ENCODE data around the gene S100A14. TPM values are rescaled to one million over a fixed set of nuclear protein-coding genes. Genes with fewer than 3 reads are reported as not detected.
A peak's percentile ranks its signal among the peaks of the same experiment; 100 is the strongest.
"Not testable (repeated sequence)": the region's sequence is repeated elsewhere in the genome, so short reads cannot be mapped to it uniquely, and the experiment has no call there.

S100A14 gene
- total RNA-seq, 1 experiment from 2014 or later: not detected

- Histone ChIP-seq H3K27ac (ENCODE audit: low read length) (no peak overlapping the region), H3K4me2 (ENCODE audit: low read depth, low read length, poor library complexity, severe bottlenecking) (no peak overlapping the region), H2AFZ (ENCODE audit: low read length) (no peak overlapping the region), H3K79me2 (ENCODE audit: low read length) (no peaks in the 10 kb centered on the region), H3K9me3 (ENCODE audit: low read length) (no peaks in the 10 kb centered on the region), H3K9me2 (replicated peaks; ENCODE audit: insufficient read depth, low read length) (no peaks in the 10 kb centered on the region), H3K4me3 (ENCODE audit: low read length) (no peak overlapping the region), H3K4me1 (ENCODE audit: low read length) (no peaks in the 10 kb centered on the region), H3K36me3 (ENCODE audit: insufficient read depth, low read length) (no peaks in the 10 kb centered on the region), H3K27me3 (ENCODE audit: low read length) (no peaks in the 10 kb centered on the region), H3K9ac (ENCODE audit: low read length) (no peak overlapping the region), H4K20me1 (ENCODE audit: insufficient read depth, low read depth, low read length) (no peaks in the 10 kb centered on the region)
- DNase-seq: no peak
Observed at GRCh38 chr1:153586347-153586746, 29.8 kb downstream of the S100A14 start.

DNA sequence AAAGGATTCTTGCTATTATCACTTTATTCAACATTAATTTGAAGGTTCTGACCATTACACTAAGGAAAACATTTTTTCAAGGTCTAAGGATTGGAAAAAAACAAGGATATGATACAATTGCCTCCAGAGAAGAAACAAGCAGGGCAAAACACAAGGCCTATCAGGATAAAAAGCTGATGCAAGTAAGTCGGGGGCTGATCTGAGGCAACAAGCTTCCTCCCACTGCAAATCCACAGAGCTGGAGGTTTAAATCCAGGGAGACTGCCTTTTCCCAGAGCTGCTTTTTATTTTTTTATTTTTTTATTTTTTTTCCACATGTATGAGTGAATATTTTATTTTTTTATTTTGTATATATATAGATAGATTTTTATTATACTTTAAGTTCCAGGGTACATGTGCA lies 31.1 kb downstream of the S100A14 start:
- Histone ChIP-seq H3K36me3 (ENCODE audit: insufficient read depth, low read length) (no peaks in the 10 kb centered on the region), H3K4me2 (ENCODE audit: low read depth, low read length, poor library complexity, severe bottlenecking) (no peak overlapping the region), H3K4me3 (ENCODE audit: low read length) (no peak overlapping the region)

GRCh38 chr1:153583976-153584375 lies 32.1 kb downstream of the S100A14 start:
- DNase-seq: no peak
- H3K27me3 ChIP-seq (ENCODE audit: low read length): no peaks in the 10 kb centered on the region
- H3K9me3 ChIP-seq (ENCODE audit: low read length): no peaks in the 10 kb centered on the region
- H3K9ac ChIP-seq (ENCODE audit: low read length): no peak overlapping the region
- H3K27ac ChIP-seq (ENCODE audit: low read length): no peak overlapping the region
- no peaks in the 10 kb centered on the region for H3K4me1 ChIP-seq (ENCODE audit: low read length)
- H4K20me1 ChIP-seq (ENCODE audit: insufficient read depth, low read depth, low read length): no peaks in the 10 kb centered on the region
- no peaks in the 10 kb centered on the region for H3K36me3 ChIP-seq (ENCODE audit: insufficient read depth, low read length)
- H2AFZ ChIP-seq (ENCODE audit: low read length): no peak overlapping the region
- no peak overlapping the region for H3K4me3 ChIP-seq (ENCODE audit: low read length)
- H3K9me2 ChIP-seq (replicated peaks; ENCODE audit: insufficient read depth, low read length): no peaks in the 10 kb centered on the region
- no peak overlapping the region for H3K4me2 ChIP-seq (ENCODE audit: low read depth, low read length, poor library complexity, severe bottlenecking)
- no peaks in the 10 kb centered on the region for H3K79me2 ChIP-seq (ENCODE audit: low read length)

More for the DNA sequence above, 31.1 kb downstream of the S100A14 start:
- H3K27me3 ChIP-seq (ENCODE audit: low read length): no peaks in the 10 kb centered on the region
- H4K20me1 ChIP-seq (ENCODE audit: insufficient read depth, low read depth, low read length): no peaks in the 10 kb centered on the region
- H3K27ac ChIP-seq (ENCODE audit: low read length): no peak overlapping the region
- no peak overlapping the region for H2AFZ ChIP-seq (ENCODE audit: low read length)
- H3K4me1 ChIP-seq (ENCODE audit: low read length): no peaks in the 10 kb centered on the region
- no peaks in the 10 kb centered on the region for H3K9me3 ChIP-seq (ENCODE audit: low read length)
- no peaks in the 10 kb centered on the region for H3K79me2 ChIP-seq (ENCODE audit: low read length)
- no peaks in the 10 kb centered on the region for H3K9me2 ChIP-seq (replicated peaks; ENCODE audit: insufficient read depth, low read length)
- no peak for DNase-seq
- no peak overlapping the region for H3K9ac ChIP-seq (ENCODE audit: low read length)

- not testable (repeated sequence) for H3K4me2 ChIP-seq (ENCODE audit: low read depth, low read length, poor library complexity, severe bottlenecking); DNase-seq; H3K4me3 ChIP-seq (ENCODE audit: low read length); H3K79me2 ChIP-seq (ENCODE audit: low read length); H3K36me3 ChIP-seq (ENCODE audit: insufficient read depth, low read length); H3K9ac ChIP-seq (ENCODE audit: low read length); H3K4me1 ChIP-seq (ENCODE audit: low read length); H3K9me3 ChIP-seq (ENCODE audit: low read length); H3K9me2 ChIP-seq (replicated peaks; ENCODE audit: insufficient read depth, low read length); H4K20me1 ChIP-seq (ENCODE audit: insufficient read depth, low read depth, low read length); H3K27me3 ChIP-seq (ENCODE audit: low read length); H3K27ac ChIP-seq (ENCODE audit: low read length); H2AFZ ChIP-seq (ENCODE audit: low read length)
Observed at GRCh38 chr1:153583514-153583913, 32.6 kb downstream of the S100A14 start.

DNA sequence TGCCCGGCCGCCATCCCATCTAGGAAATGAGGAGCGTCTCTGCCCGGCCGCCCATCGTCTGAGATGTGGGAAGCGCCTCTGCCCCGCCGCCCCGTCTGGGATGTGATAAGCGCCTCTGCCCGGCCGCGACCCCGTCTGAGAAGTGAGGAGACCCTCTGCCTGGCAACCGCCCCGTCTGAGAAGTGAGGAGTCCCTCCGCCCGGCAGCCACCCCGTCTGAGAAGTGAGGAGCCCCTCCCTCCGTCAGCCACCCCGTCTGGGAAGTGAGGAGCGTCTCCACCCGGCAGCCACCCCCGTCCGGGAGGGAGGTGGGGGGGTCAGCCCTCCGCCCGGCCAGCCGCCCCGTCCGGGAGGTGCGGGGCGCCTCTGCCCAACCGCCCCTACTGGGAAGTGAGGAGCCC lies 33.3 kb downstream of the S100A14 start:
- H3K27me3 ChIP-seq (ENCODE audit: low read length); H3K9me3 ChIP-seq (ENCODE audit: low read length); H3K36me3 ChIP-seq (ENCODE audit: insufficient read depth, low read length); H3K9ac ChIP-seq (ENCODE audit: low read length); H2AFZ ChIP-seq (ENCODE audit: low read length); DNase-seq; H3K27ac ChIP-seq (ENCODE audit: low read length); H3K4me1 ChIP-seq (ENCODE audit: low read length); H3K4me2 ChIP-seq (ENCODE audit: low read depth, low read length, poor library complexity, severe bottlenecking); H3K4me3 ChIP-seq (ENCODE audit: low read length); H3K79me2 ChIP-seq (ENCODE audit: low read length); H4K20me1 ChIP-seq (ENCODE audit: insufficient read depth, low read depth, low read length); H3K9me2 ChIP-seq (replicated peaks; ENCODE audit: insufficient read depth, low read length): not testable (repeated sequence)

DNA sequence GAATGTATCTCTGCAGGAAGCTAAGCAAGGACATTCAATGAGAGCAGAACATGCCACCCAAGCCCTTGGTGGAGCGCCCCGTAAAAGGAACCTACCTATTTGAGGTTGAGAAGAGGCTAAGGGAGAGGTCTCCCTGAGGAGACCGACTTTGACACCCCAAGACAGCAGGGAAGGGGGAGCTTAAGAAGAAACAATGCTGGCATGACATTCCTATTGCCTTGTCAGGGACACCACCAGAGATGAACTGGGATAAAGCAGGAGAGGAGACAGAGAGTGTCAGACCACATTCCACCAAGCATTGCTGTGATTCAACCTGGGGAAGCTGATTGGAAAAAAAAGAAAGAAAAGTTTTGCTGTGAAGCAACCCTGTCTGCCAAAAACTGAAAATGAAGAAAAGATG lies 37.2 kb downstream of the S100A14 start:
- no peak overlapping the region for H3K9ac ChIP-seq (ENCODE audit: low read length)
- H3K4me3 ChIP-seq (ENCODE audit: low read length): no peak overlapping the region
- H4K20me1 ChIP-seq (ENCODE audit: insufficient read depth, low read depth, low read length): no peaks in the 10 kb centered on the region
- no peaks in the 10 kb centered on the region for H3K9me3 ChIP-seq (ENCODE audit: low read length)
- no peaks in the 10 kb centered on the region for H3K4me1 ChIP-seq (ENCODE audit: low read length)
- H3K27ac ChIP-seq (ENCODE audit: low read length): no peak overlapping the region
- no peaks in the 10 kb centered on the region for H3K79me2 ChIP-seq (ENCODE audit: low read length)
- H3K9me2 ChIP-seq (replicated peaks; ENCODE audit: insufficient read depth, low read length): no peaks in the 10 kb centered on the region
- no peak overlapping the region for H2AFZ ChIP-seq (ENCODE audit: low read length)
- DNase-seq: no peak
- H3K27me3 ChIP-seq (ENCODE audit: low read length): no peaks in the 10 kb centered on the region
- no peak overlapping the region for H3K4me2 ChIP-seq (ENCODE audit: low read depth, low read length, poor library complexity, severe bottlenecking)
- H3K36me3 ChIP-seq (ENCODE audit: insufficient read depth, low read length): no peaks in the 10 kb centered on the region

- Histone ChIP-seq H2AFZ (ENCODE audit: low read length) (no peak overlapping the region), H3K9me3 (ENCODE audit: low read length) (no peaks in the 10 kb centered on the region), H4K20me1 (ENCODE audit: insufficient read depth, low read depth, low read length) (no peaks in the 10 kb centered on the region), H3K36me3 (ENCODE audit: insufficient read depth, low read length) (no peaks in the 10 kb centered on the region), H3K4me1 (ENCODE audit: low read length) (no peaks in the 10 kb centered on the region), H3K27me3 (ENCODE audit: low read length) (no peaks in the 10 kb centered on the region), H3K4me2 (ENCODE audit: low read depth, low read length, poor library complexity, severe bottlenecking) (no peak overlapping the region), H3K9me2 (replicated peaks; ENCODE audit: insufficient read depth, low read length) (no peaks in the 10 kb centered on the region), H3K9ac (ENCODE audit: low read length) (no peak overlapping the region), H3K4me3 (ENCODE audit: low read length) (no peak overlapping the region), H3K79me2 (ENCODE audit: low read length) (no peaks in the 10 kb centered on the region), H3K27ac (ENCODE audit: low read length) (no peak overlapping the region)
- DNase-seq: peak; percentile 16
Observed at GRCh38 chr1:153578490-153578889, 37.6 kb downstream of the S100A14 start.

DNA sequence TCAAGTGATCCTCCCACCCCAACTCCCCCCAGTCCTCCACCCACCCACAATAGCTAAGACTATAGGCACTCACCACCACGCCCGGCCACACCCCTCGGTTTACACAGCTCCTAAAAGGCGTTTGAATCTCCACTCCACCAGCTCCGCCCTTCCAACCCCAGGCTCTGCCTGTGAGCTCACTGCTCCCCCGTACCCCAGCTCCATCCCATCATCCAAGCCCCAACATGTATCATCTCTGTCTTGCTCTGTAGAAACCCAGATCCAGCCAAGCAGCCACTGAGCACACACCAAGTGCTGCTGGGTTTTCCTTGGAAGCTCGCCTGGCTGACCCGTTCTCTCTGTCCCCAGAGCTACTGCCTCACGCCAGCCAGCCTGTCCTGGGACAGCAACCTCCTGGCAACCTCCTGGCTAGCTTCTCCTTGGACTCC lies 38.5 kb downstream of the S100A14 start:
- H3K79me2 ChIP-seq (ENCODE audit: low read length): no peaks in the 10 kb centered on the region
- DNase-seq: no peak
- H3K9ac ChIP-seq (ENCODE audit: low read length): no peak overlapping the region
- no peaks in the 10 kb centered on the region for H3K36me3 ChIP-seq (ENCODE audit: insufficient read depth, low read length)
- H2AFZ ChIP-seq (ENCODE audit: low read length): no peak overlapping the region
- H3K9me3 ChIP-seq (ENCODE audit: low read length): no peaks in the 10 kb centered on the region
- H3K4me3 ChIP-seq (ENCODE audit: low read length): no peak overlapping the region
- no peaks in the 10 kb centered on the region for H3K9me2 ChIP-seq (replicated peaks; ENCODE audit: insufficient read depth, low read length)
- H4K20me1 ChIP-seq (ENCODE audit: insufficient read depth, low read depth, low read length): no peaks in the 10 kb centered on the region
- H3K27ac ChIP-seq (ENCODE audit: low read length): no peak overlapping the region
- H3K27me3 ChIP-seq (ENCODE audit: low read length): no peaks in the 10 kb centered on the region
- H3K4me1 ChIP-seq (ENCODE audit: low read length): no peaks in the 10 kb centered on the region
- H3K4me2 ChIP-seq (ENCODE audit: low read depth, low read length, poor library complexity, severe bottlenecking): no peak overlapping the region

DNA sequence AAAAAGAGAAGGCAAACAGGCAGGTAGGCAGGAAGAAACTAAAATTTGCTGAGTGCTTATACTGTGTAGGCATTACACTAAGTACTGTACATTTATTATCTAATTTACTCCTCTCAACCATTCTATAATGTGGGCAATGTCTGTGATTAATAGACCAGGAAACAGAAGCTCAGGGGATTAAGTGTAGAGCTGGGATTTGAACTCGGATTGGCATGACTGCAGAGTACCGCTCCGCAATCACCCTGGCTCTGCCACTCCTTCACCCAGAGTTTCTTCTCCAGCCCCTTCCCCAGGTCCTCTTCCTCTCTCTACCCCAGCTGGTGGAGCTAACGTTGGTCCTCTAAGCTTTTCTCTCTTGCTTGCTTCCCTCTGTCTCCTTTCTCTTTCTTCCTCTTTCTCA lies 39.0 kb downstream of the S100A14 start:
- Histone ChIP-seq H3K4me1 (ENCODE audit: low read length) (no peaks in the 10 kb centered on the region), H4K20me1 (ENCODE audit: insufficient read depth, low read depth, low read length) (no peaks in the 10 kb centered on the region), H3K4me3 (ENCODE audit: low read length) (no peak overlapping the region), H3K9me3 (ENCODE audit: low read length) (no peaks in the 10 kb centered on the region), H3K36me3 (ENCODE audit: insufficient read depth, low read length) (no peaks in the 10 kb centered on the region), H3K4me2 (ENCODE audit: low read depth, low read length, poor library complexity, severe bottlenecking) (no peak overlapping the region), H3K27me3 (ENCODE audit: low read length) (no peaks in the 10 kb centered on the region), H2AFZ (ENCODE audit: low read length) (no peak overlapping the region), H3K79me2 (ENCODE audit: low read length) (no peaks in the 10 kb centered on the region), H3K27ac (ENCODE audit: low read length) (no peak overlapping the region), H3K9ac (ENCODE audit: low read length) (no peak overlapping the region), H3K9me2 (replicated peaks; ENCODE audit: insufficient read depth, low read length) (no peaks in the 10 kb centered on the region)
- no peak for DNase-seq

All from Karpas-422 (cell line).